Activated T-helper 1 cell treated with Interleukin-2 at 50 U/mL for 16 hours (primary cell): Measurements from ENCODE around the gene EEFSEC.

Source experiments
- DNase-seq: peaks from one replicate; pipeline ENCODE4 v3.0.0-alpha.2; 2020; ENCODE audit warnings: low read depth

EEFSEC gene

DNA sequence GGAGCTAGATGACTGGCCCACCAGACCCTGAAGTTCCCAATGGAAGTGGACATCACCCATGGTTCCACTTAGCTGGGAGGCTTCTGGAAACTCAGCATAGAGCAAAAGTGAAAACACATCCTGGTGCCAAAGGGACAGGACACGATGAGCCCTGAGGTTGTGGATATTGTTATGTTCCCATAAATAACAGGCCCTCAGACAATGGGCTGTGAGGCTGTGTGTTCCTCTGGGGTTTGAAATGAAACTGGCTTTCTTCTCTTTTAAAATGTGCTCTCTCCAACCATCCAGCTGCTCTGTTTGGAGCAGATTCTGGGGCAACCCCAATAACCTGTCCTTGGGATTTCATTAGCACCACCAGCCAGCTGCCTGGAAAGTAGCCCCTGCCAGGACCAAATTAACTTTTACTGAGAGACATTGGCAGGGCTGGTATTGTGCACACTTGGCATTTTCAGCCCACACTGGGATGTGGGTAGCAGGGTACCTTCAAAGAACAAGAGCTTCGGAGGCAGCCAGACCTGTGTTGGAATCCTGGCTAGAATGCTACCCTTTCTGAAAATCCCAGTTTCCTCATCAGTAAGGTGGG lies 215.9 kb downstream of the EEFSEC start:
- no peak for DNase-seq

DNA sequence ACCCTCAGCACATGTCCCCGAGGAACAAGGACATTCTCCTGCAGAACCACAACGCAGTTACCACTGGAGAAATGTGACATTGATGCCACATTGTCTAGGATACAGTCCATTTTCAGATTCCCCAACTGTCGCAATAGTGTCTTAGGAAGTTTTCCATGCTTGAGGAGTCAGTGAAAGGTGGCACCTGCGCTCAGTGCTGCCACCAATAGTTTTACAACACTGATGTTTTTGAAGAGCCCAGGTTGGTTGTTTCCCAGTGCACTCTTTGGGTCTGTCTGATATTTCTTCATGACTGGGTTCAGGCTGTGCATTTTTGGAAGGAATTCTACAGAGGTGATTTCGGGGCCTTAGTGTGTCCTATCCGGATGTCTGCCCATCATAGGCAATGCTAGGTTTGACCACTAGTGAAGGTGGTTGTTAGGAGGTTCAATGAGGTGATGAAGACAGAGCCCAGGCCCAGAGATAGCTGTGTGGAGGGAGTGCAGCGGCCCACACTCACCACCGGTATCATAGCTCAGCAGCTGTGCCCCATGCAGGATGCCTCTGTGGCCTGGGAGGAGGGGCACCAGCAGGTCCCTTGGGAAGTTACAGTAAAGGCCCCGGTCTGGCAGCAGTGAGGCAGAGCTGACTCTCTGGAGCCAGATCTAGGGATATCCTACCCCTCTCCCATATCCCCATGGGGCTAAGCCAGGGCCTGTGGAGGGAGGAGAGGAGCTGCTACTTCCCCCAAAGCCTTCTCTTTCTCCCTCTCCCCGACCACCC lies 216.8 kb downstream of the EEFSEC start:
- DNase-seq: no peak

DNA sequence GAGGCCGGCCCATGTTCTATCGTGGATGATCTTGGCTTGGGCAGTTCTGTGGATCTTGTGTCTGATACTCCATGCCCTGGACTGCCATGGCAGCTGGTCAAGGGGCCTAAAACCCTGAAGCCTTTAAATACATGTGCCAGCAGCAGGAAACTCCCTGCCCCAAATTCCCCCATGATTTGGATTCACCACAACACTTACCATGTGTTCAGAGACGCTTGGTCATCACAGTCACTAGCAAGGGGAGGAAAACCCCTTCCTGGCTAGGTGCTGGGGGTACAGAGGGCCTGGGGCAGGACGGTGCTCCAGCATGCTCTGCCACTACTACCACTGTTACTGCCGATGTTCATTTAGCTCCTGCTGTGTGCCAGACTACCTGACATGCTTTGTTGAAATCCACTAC lies 219.0 kb downstream of the EEFSEC start:
- DNase-seq: no peak

DNA sequence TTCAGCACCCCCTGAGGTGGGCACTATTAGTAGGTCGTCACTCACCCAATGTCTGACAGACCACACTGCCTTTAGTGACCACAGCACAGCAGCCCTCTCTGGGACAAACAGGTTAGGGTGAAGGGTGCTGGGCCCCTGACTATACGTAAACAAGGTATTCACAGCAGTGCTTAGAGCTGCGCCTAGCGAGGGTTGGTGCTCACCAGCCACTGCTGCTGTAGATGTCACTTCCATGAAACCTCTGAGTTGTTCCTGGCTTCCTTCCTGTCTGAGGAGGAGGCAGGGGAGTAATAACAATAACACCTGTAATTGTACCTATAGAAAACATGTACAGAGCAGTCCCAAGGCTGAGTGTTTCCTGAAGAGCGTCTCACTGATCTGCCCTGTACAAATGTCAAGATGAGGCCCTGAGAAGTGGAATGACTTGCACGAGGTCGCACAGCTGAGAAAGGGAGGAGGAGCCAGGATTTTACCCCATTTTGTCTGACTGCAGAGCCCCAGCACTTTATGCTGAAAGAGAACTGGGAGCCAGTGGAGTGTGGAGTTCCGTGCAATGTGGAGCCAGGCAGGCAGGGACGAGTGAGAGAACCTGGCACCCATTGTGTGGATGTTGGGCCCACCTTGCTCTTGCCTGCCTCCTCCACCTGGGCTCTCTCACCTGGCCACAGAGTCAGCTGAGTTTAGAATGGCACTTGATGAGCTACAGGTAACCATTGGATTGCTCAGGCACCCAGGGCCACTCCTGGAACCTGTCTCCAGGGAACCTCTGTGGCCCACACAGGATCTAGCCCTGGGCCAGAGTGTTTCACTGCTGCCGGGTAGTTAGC lies 219.6 kb downstream of the EEFSEC start:
- no peak for DNase-seq

DNA sequence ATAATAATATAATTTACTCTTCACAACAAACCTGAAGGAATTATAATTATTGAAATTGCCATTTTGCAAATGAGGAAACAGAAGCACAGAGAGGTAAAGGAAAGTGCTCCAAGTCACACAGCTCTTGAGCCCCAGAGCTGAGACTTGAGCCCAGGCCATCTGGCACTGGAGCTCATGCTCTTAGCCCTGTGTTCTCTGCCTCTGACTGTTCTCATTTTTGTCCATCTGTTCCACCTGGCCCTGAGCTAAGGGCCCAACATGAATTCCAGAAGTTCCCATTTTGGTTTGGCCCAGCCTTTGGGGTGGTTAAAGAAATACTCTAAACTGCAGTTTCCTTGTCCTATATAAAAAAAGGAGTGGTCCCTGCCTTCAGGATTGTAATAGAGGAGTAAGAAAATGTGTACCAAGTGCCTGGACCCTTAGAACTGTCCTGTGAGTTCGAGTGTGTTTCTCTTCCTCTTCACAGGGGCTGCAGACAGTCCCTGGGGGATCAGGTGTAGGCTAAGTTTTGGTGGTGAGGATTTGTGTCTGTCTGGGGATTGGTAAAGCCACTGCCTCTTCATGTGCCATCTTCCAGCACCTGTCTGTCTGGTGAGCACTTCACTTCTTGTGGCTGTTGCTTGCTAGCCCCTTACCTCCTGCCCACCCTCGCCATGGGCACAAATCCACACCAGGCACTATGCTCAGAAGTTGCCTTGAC lies 221.6 kb downstream of the EEFSEC start:
- no peak for DNase-seq

DNA sequence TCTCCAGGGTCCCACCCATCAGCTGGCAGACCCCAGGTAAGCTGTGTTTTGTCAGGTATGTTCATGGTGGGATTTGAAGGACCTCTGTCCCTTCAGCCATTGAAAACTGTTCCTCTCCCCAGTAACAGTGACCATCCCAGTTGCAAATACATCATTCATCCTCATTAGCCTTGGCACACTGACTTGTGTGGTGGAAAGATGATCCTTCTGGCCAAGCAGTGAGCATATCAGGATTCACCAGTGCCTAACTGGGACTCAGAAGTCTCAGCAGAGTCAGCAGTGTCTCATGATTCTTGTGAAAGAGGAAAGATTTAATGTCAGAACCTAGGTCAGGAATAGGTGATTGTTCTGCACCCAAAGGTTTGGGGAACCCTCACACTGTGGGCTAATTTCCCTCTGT lies 223.2 kb downstream of the EEFSEC start:
- no peak for DNase-seq

DNA sequence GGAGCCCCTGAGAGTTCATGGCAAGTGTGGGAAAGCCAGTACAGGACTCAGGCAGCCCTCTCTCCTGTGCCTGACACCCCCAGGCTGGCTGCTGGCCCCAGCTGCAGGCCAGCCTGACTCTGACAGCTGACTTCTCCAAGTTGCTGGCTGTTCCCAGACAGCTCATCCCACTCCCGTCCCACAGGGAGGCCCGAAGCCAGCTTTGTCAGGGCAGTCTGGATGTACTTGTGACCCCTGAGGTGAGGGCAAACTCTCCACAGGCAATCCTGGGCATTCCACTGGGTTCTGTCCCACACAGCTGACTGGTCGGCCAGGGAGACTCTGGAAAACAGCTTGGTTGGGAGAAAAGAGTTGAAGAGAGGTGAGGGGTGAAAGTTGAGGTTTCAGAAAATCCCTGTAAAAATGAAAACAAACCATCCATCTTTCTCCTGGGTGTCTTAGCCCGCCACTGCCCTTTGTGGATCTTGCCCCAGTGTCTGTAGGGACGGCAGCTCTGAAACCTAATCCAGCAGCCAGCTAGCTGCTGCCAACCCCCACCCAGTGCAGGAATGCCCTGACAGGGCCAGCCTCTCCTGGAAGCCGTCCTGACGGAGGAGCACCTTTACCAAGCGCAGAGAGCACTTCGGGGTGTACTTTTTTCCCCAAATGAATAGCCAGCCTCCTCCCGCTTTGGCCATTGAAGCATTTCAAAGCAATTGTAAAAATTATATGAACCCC lies 225.5 kb downstream of the EEFSEC start:
- DNase-seq: no peak

DNA sequence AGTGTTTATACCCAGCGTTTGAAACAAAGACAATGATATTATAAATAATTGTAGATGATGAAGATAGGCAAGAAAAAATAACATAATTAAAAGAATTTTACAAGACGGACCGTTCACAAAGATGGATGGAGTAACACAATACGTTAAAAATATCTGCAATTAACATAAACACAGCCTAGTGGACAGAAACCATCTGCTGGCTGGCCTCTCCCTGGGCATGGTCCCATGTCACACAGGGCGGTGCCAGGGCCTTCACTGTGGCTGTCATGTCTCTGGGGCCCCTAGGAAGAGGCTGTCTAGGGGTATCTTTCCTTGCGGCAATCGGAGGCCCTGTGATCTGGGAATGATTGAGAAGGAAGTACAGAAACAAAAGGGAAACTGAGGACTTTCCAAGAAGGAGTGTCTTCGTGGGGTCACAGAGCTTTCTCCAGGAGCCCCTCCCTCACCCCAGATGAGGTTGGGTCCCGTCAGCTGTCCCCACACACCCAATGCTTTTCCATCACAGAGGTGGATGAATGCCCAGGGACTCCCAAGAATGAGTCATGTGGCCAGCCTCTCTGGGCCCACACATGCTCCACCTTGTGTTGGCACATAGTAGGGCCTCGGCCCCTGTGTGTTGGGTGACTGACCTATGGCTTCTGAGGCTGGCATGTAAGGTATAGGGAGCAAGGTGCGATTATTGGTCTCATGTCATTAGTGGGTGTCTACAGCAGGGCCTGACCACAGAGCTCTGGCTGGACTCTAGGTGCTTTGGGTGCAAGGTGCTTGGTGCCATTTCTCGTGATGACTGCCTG lies 226.3 kb downstream of the EEFSEC start:
- DNase-seq: no peak

DNA sequence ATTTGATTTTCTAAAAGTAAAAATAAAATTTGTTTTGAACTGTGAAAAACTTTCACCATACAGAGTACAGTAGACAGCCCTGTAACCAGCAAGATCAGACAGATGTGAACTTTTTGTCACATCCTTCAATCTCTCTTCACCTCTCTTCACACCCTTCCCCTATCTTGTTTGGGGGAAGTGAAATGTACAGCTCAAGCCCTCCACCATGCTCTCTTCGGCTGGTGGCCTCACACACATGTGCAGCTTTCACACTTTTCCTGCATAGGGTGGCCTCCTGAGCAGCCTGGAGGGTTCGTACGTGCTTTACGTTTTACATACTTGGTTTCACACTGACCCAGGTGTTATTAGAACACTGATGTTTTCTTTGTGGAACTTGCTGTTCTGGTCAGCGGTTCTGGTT lies 227.0 kb downstream of the EEFSEC start:
- no peak for DNase-seq

DNA sequence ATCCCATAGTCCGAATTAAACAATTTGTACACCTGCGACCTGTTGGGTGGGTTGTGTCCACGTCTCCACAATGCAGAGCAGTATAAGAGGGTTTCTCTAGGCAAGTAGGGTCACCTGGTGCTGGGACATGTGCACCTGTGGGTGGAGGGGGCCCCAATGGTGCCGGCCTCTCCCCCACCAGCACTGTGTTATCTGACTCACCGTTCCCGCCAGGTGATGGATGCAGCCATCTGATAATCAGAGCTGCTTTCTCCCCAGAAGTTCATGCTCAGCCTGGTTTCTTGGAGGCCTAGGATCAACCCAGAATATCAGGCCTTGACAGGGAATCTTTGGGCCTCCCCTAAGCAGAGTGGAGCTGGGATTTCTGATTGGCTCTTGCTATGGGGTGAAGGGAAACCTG lies 227.4 kb downstream of the EEFSEC start:
- DNase-seq: no peak

DNA sequence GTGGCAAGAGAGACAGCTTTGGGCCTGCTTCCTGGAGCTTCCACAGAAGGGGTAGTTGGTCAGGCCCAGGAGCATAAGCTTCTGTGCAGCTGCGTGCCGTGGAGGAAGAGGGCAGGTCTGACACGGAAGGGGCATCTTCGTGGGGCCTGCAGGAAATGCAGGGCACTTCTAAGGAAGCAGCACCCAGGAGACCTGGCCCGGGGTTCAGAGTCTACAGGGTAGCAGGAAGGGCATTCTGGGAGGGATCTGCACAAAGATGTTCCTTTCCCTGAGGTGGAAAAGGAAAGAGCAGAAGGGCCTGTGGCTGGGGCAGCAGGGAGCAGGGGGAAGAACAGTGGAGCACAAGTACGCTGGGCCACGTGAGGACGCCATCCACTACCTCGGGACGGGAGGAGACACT lies 228.3 kb downstream of the EEFSEC start:
- no peak for DNase-seq

DNA sequence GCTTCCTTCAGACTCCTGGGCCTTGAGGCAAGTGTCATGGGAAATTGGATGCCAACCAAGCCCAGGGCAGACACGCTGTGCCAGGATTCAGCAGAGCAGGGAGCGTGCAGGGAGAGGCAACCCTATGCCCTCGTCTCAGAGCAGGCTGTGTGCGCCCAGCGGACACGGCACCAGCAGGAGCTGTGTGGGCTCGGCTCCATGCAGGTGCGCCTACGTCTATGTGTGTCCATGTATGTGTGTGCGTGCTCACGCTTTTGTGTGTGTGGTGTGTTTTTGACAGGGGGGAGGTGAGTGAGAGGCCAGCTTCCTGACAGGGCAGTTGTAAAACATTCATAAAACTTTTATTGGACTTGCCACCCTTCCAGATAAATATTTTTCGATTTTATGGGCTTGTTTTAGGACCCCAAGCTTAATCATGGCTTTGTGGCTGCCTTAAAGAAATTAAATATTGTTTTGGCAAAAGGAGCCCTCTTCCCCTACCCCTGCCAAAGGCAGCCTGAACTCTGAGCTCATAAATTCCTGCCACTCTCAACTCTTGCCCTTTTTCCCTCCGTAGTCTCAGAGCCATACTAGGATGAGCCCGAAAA lies 229.0 kb downstream of the EEFSEC start:
- no peak for DNase-seq

DNA sequence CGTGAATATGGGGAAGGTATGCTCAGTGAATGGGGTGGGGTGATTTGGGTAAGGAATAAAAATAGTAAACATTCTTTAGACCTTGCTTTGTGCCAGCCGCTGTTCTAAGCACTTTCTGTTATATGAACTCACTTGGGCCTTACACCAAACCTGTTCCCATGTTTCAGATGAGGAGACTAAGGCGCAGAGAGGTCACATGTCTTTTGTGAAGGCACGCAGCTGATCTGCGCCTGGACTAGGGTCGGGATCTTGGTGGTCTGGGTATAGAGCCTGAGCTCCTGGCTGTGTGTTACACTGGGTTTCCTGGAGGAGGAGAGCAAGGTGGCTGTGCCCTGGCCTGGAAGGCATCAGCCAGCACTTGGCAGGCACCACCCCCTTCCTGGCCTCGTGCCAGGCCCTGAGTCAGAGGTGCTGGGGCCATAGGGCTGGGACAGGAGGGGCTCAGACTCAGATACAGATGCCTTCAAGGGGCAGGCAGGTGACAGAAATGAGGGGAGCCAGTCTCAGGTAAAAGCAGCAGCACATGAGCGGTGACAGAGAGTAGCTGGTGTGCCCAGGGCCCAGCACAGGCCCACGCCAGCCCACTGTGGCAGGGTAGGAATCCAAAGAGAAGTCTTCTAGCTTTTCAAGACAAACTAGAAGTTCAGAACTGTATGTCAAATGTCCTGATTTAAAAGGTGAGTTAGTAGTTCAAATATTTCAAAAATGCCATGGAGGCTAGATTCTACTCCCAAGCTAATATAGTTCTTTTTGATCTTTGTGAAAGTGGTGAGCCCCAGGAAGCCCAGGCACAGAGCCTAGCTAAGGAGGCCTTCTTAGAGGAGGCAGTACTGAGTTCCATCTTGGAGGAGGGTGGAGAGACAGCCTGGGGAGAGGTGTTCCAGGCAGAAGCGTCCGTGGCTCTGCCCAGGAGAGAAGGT lies 230.3 kb downstream of the EEFSEC start:
- DNase-seq: peak; percentile 51

DNA sequence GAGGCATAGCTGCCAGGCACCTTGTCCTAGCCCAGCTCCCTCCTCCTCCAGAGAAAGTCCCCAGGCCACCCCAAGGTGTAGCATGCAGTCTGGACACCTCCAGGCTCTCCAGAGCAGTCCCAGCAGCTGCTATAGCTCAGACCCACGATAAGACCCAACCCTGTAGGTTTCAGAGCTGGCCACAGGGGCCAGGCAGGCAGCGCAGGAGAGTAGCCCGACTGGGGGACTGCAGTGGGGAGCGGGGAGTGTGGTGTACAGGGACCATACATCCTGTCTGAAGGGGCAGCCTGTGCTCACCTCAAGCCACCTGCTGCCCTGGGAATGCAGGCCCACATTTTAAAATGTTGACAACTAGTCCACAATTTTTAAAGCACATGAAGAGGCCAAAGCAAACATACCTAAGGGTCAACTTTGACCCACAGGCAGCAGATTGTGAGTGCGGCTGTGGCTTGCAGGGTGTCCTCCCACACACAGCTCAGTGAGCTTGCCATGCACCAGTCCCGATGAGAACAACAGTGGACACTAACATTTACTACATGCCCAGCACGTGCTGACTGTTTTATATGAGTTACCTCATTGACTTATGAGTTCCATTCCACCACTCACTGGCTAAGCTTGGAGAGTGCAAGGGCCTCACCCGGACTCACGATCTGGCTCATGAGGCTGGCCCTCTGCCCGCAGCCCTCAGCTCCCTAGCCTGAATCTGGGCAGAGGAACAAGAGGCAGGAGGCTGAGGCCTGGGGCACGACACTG lies 232.0 kb downstream of the EEFSEC start:
- DNase-seq: no peak

DNA sequence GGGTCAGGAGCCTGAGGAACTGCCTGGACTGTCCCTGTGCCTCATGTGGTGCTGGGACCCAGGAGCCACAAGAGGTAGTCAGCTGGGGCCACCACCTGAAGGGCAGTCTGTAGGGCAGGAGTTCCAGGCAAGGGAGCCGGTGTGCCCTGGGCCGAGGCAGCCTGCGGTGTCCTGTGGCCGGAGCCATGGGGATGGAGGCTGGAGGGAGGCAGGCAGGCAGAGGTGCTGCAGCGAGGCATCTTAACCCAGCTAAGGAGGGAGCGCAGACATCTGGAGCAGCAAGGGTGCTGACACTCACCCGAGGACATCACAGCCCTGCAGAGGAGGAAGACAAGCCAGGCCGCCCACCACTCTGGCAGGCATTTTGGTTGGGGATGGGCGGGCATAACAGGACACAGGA lies 235.7 kb downstream of the EEFSEC start:
- no peak for DNase-seq

DNA sequence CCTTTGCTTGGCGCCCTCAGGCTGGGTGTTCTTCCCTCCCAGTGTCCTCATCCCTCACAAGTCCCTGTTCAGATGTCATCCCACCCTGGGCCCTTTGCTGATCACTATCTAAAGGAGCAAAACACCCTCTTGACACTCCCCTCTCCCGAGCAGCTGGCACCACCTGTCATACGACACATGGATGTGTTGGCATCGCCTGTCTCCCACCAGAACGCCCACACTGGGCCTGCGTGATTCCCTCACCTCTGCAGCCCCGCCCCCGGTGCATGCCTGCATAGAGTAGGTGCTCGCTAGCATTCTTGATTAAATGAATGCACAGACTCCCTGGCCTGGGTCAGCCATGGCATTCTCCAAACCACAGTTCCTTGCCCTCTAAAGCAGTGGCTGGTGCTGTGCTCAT lies 237.6 kb downstream of the EEFSEC start:
- no peak for DNase-seq

DNA sequence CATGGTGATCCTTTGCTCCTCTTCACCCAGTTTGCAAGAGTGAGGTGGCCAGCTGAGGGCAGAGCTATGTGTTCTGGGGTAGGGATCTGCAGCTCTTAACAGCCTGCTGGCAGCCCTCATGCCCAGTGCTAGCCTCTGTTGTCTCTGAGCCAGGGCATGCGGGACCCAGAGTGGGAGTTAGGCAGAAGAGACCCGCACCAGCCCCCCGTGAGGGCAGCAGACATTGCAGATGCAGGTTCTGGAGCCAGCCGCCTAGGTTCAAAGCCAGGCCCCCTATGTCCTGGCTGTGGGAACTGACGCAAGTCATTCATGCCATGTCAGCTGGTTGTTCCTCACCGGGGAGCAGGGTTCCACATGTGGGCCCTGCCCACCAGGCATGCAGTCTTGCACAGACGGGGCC lies 238.7 kb downstream of the EEFSEC start:
- DNase-seq: no peak

DNA sequence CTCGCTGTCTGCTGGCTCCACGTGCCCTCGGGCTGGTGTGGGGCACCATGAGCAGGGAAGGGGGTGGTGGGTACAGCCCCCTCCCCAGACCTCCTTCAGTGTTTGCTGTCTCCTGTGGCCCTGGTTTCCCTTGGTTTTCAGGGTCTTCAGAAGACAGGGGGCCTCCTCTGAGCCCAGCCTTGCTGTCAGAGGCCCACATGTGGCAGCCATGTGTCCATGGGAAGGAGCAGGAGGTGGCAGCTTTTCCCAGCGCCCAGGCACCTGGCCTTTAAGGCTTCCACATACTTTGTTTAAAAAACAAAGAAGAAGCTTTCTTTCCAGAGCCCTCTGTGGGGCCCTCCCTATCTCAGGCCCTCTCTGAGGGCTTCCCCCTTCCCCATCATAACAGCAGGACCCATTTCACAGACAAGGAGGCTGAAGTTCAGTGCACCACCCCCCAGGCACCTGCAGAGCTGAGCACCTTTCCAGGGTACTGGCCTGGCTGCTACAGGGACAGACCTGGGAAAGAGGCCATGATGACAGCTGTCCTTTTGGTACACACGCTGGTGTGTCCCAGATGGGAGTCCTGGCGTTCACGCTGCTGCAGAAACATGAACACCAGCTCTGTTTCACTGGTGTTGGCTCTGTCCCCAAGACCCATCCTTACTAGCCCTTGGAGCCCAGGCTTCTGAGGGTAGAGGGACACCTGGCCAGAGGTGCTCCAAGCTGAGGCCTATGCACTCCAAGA lies 239.7 kb downstream of the EEFSEC start:
- DNase-seq: no peak
